Body of pancreas (tissue), 4 donors: ENCODE measurements around the gene SLF2. TPM values are rescaled to one million over a fixed set of nuclear protein-coding genes. Genes with fewer than 3 reads are reported as not detected.
A peak's percentile ranks its signal among the peaks of the same experiment; 100 is the strongest.

Source experiments
- ATAC-seq: fragments of 150-250 bp; one replicate; pipeline ENCODE4 v1.9.1; 2016
- DNase-seq, 4 donors: peaks; one replicate each; pipeline ENCODE4 v3.0.0-alpha.2; 2019
- H3K27ac ChIP-seq, 4 donors: fragments of 200-600 bp; sonication (generic); 1 replicate in 3 of 4; 2 replicates in 1 of 4; pipeline versions ENCODE4 v1.5.1 to v1.6.1; 2016 to 2019; ENCODE audit warnings: mild to moderate bottlenecking in 1 of 4, mixed read lengths in 1 of 4, moderate library complexity in 1 of 4
- H3K27me3 ChIP-seq, 2 donors: fragments of 200-600 bp; sonication (generic); one replicate each; pipeline ENCODE4 v1.6.0; 2016; ENCODE audit warnings: mild to moderate bottlenecking in 1 of 2
- H3K36me3 ChIP-seq, 2 donors: fragments of 200-600 bp; sonication (generic); replicated peaks in 1 of 2; 2 replicates each; pipeline ENCODE4 v1.5.1; 2016; ENCODE audit warnings: low read depth in 2 of 2; ENCODE audit not compliant: insufficient read depth in 1 of 2
- H3K4me1 ChIP-seq: fragments of 200-600 bp; sonication (generic); one replicate; pipeline ENCODE4 v1.6.0; 2016
- H3K4me3 ChIP-seq, 2 donors: fragments of 200-600 bp; sonication (generic); 1 replicate in 1 of 2; 2 replicates in 1 of 2; pipeline ENCODE4 v1.5.1; 2016 to 2019
- H3K9me3 ChIP-seq, 3 donors: fragments of 200-600 bp; sonication (generic); 1 replicate in 2 of 3; 2 replicates in 1 of 3; pipeline ENCODE4 v1.5.1; 2016
- CTCF ChIP-seq, 7 experiments: fragments of 450-650 bp in 4 of 7; fragments of 200-600 bp in 3 of 7; sonication (generic) in 3 of 7; IDR thresholded peaks; one replicate each; pipeline ENCODE4 v1.5.1; 2016 to 2019; ENCODE audit warnings: antibody characterized with exemption in 7 of 7
- POLR2A ChIP-seq, 3 donors: fragments of 450-650 bp; IDR thresholded peaks; one replicate each; pipeline ENCODE4 v1.6.1; 2016; ENCODE audit warnings: antibody characterized with exemption in 3 of 3, mild to moderate bottlenecking in 2 of 3
- WGBS, 2 donors: methylation state at CpG; one replicate each; pipeline ENCODE4 v1.1.5; 2017; 5-methylcytosine and 5-hydroxymethylcytosine counted together
- intact Hi-C: fragments of 100-400 bp; cut with DNase I; formaldehyde crosslinking; loops from one replicate; pipeline ENCODE4 v1.15.1; 2023
- total RNA-seq, 2 donors: library from RNA; depleted of rRNA; stranded (reverse); fragments of >200 nt; gene quantifications; one replicate each; pipeline ENCODE4 v1.1.0, GENCODE V29; 2016

The SLF2 gene
- total RNA-seq, 2 donors from 2014 or later = 16.2 to 26.7 TPM

- Histone ChIP-seq H3K36me3 (peaks cover 4 to 5% of the 10 kb centered on the region in 2 donors), H3K27ac (no peak overlapping the region), H3K4me1 (peaks cover 9% of the 10 kb centered on the region), H3K27me3 (no peaks in the 10 kb centered on the region), H3K4me3 (no peak overlapping the region), H3K9me3 (no peaks in the 10 kb centered on the region)
- intact Hi-C loops = no loop called here
- WGBS, 2 donors = 86 to 92% methylated on average over 22 to 26 of the region's 33 CpGs
- no peak for ATAC-seq
- TF ChIP-seq CTCF (IDR thresholded peaks at IDR 0.05) (no peak), POLR2A (IDR thresholded peaks at IDR 0.05) (no peak)
- no peak for DNase-seq
Measured at GRCh38 chr10:101006593-101007098, 93.9 kb downstream of the SLF2 start.

GRCh38 chr10:101007099-101007711, 94.4 kb downstream of the SLF2 start:
- TF ChIP-seq POLR2A (IDR thresholded peaks at IDR 0.05) (no peak), CTCF (IDR thresholded peaks at IDR 0.05) (no peak)
- Histone ChIP-seq H3K36me3 (peaks cover 4 to 5% of the 10 kb centered on the region in 2 donors), H3K9me3 (no peaks in the 10 kb centered on the region), H3K4me3 (no peak overlapping the region), H3K4me1 (peaks cover 4% of the 10 kb centered on the region), H3K27me3 (no peaks in the 10 kb centered on the region), H3K27ac (no peak overlapping the region)
- intact Hi-C loops = no loop called here
- no peak for ATAC-seq
- 75 to 85% methylated on average over 5 to 11 of the region's 11 CpGs for WGBS, 2 donors
- DNase-seq = no peak

GRCh38 chr10:101007915-101008822, 95.4 kb downstream of the SLF2 start:
- peaks cover 10% of the 10 kb centered on the region for H3K4me1 ChIP-seq
- peak overlapping the region in 1 of 4 donors; percentile 5 for H3K27ac ChIP-seq
- no peak overlapping the region for H3K4me3 ChIP-seq
- intact Hi-C loops = no loop called here
- no peaks in the 10 kb centered on the region for H3K27me3 ChIP-seq
- no peak for DNase-seq
- peaks cover 4 to 5% of the 10 kb centered on the region in 2 donors for H3K36me3 ChIP-seq
- TF ChIP-seq POLR2A (IDR thresholded peaks at IDR 0.05) = no peak
- no peak for TF ChIP-seq CTCF (IDR thresholded peaks at IDR 0.05)
- no peaks in the 10 kb centered on the region for H3K9me3 ChIP-seq
- no peak for ATAC-seq
- WGBS, 2 donors = 54 to 55% methylated on average over 8 to 13 of the region's 13 CpGs

- no peaks in the 10 kb centered on the region for H3K27me3 ChIP-seq
- no peaks in the 10 kb centered on the region for H3K9me3 ChIP-seq
- H3K27ac ChIP-seq = peak overlapping the region in 1 of 4 donors; percentile 5
- ATAC-seq = no peak
- H3K4me3 ChIP-seq = no peak overlapping the region
- 60 to 87% methylated on average over 4 to 6 of the region's 6 CpGs for WGBS, 2 donors
- DNase-seq = peak in 1 of 4 donors; percentile 27
- H3K36me3 ChIP-seq = peaks cover 4 to 5% of the 10 kb centered on the region in 2 donors
- intact Hi-C loops = no loop called here
- H3K4me1 ChIP-seq = peaks cover 13% of the 10 kb centered on the region
- no peak for TF ChIP-seq CTCF (IDR thresholded peaks at IDR 0.05)
- TF ChIP-seq POLR2A (IDR thresholded peaks at IDR 0.05) = no peak
Measured at GRCh38 chr10:101008823-101009423, 96.2 kb downstream of the SLF2 start.
